HG02938 (cell line): ENCODE measurements around the gene HIRA.

Experiments
- ATAC-seq: cut with Tn5 transposase; IDR thresholded peaks from one replicate; pipeline ENCODE4 v1.9.1; 2021; ENCODE audit warnings: mild to moderate bottlenecking, moderate library complexity; ENCODE audit not compliant: unreplicated experiment

HIRA gene

GRCh38 chr22:19410941-19411689 is 20.4 kb downstream of the HIRA start:
- ATAC-seq, result no peak

- no peak for ATAC-seq
Observed at GRCh38 chr22:19407649-19408606, 23.6 kb downstream of the HIRA start.

GRCh38 chr22:19406846-19407245 is 24.7 kb downstream of the HIRA start:
- no peak for ATAC-seq

GRCh38 chr22:19406281-19406811 is 25.2 kb downstream of the HIRA start:
- no peak for ATAC-seq

DNA sequence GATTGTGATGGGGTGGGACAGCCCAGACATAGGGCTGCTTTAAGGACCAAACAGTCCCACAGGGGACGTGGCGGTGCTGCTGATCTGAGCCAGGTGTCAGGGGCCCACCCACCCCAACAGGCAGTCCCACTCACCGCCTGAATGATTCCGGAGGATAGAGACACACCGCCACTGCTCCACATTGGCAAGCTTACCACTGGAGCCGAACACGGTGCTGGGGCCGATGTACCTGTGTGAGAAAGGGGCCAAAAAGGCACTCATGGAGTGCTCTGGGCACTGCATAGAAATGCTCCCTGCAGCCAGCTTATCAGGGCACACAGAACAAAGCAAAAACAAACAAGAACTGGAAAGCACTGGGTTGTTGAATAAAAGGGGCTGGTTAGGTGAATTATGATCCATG is 25.9 kb downstream of the HIRA start:
- no peak for ATAC-seq

DNA sequence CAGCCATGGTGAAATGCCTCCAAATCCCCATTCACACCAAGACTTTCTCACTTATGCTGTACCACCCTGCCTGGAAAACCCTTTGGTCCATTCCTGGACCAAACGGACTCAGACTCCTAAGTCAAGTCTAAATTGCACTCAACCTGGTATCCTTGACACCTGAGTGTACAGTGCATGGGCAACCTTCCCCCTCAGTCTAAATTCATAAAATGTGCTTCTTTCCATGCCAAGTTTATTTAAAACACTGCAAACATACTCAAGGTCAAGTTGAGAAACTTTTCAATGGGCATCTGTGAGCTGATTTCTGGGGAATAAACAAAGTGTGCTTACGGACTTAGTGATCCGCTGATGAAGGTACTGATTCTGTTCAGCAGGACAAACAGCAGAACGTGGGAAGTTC is 26.4 kb downstream of the HIRA start:
- no peak for ATAC-seq

- no peak for ATAC-seq
Observed at GRCh38 chr22:19404676-19405075, 26.9 kb downstream of the HIRA start.

- no peak for ATAC-seq
Observed at GRCh38 chr22:19402642-19403191, 28.8 kb downstream of the HIRA start.

GRCh38 chr22:19401483-19401882 is 30.1 kb downstream of the HIRA start:
- ATAC-seq, result no peak

GRCh38 chr22:19400881-19401280 is 30.7 kb downstream of the HIRA start:
- ATAC-seq, result no peak

DNA sequence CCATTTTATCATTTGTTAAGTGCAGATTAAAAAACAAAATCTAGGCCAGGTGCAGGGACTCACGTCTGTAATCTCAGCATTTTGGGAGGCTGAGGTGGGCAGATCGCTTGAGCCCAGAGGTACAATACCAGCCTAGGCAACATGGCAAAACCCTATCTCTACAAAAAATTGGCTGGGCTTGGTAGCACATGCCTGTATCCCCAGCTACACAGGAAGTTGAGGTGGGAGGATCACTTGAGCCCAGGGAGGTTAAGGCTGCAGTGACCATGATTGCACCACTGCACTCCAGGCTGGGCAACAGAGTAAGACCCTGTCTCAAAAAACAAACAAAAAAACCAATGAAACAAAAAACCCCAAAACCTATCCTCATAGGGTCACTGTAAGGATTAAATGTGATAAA is 32.9 kb downstream of the HIRA start:
- no peak for ATAC-seq

DNA sequence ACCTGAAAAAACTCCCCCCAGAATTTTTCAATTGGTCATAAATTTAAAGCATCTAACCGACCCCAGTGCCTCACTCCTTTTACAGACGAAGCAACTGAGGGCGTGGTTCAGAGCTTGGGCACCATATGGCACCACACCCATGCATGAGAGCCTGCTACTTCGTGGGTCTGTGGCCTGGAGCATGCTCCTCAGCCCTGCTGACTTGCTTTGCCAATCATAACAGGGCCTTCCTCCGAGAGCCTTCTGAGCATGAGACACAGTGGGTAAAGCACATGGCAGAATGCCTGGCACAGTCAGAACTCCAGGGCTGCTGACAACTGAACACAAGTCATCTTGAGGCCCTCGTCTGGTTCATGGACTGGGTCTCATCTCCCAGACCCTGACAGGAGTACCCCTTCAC is 33.3 kb downstream of the HIRA start:
- no peak for ATAC-seq

GRCh38 chr22:19397734-19398104 is 33.8 kb downstream of the HIRA start:
- ATAC-seq, result no peak

DNA sequence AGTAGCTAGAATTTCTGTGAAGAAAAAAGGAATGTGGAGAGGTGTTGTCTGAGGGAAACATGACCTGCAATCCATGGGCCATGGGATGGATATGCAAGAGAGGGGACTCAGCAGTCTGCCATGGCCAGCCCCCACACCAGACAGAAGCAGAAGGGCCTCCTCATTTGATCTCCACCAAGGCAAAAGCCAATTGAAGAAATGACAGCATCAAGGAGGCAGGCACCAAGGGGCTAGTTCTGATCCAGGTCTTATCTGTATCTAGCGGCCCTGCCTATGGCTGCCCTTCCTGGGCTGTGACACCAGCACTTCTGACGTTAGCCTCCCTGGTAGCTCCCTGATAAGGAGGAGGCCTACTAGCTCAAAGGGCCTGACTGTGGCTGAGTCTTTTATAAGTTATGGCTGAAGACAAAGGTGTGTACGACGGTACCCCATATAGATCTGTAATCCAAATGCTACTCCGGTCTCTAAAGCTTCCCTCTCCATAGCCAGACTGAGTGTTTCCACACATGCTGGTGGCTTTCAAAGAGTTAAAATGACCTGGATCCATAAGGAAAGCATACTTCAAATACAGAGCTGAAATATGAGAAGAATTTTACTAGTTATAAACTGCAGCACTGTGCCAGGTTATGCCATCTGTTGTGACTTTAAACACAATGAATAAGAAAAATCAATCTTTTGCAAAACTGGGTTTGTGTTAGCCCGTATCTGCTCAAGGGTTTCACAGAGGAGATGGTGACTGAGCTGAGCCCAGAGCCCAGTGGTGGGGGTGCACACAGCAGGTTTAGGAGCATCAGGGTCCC is 34.4 kb downstream of the HIRA start:
- ATAC-seq, result no peak

DNA sequence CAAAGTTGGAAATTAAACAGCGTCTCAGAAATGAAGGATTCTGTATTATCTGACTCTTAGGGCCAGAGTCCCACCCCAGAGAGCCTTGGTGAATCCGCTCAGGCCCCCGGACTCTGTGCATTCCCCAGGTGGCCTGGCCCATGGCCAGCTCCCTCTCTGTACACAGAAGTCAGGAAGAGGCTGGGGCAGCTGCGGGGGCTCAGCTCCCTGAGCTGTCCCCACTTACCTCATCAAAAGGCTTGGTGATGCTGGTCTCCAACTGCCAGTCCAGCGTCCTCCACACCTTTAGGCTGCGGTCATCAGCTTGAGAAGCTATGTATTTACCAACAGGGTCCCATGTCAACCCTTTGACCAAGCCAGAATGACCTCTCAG is 35.0 kb downstream of the HIRA start:
- ATAC-seq, result no peak

DNA sequence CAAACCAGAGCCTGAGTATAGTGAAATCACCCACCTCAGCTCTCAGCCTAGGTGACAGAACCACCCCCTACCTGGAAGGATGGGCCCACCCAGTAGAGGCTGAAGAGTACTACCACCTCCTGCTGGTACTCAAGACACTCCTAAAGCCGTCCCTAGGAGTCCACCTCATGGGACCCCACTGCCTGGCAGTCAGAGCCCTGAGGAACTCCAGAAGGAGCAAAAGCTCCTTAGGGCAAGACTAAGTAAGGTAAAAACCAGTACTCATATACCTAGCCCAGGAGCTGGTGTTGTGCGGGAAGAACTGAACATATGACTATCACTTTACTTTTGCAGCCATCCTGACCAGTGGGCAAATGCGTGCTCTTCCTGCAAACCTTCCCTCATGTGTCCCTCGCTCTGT is 36.3 kb downstream of the HIRA start:
- no peak for ATAC-seq

- no peak for ATAC-seq
Observed at GRCh38 chr22:19394274-19395050, 37.1 kb downstream of the HIRA start.

GRCh38 chr22:19393704-19394103 is 37.8 kb downstream of the HIRA start:
- ATAC-seq, result no peak

GRCh38 chr22:19387575-19387974 is 44.0 kb downstream of the HIRA start:
- ATAC-seq, result no peak

DNA sequence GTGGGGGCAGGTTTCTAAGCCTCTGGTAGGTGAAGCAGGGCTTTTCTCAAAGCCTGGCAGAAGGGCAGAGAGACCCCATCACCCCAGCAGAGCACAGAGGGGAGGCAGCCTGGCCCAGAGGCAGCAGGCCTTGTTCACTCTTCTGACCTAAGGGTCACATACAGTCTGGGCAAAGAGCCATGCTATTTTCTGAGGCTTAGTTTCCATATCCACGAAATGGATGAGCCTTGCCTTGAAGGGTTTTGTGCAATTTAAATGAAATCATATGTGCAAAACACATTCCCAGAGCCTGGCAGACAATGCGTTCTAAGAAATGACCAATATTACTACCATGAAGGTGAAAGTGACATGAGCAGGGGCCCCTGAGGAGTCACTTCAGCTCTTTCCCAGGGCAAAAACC is 44.5 kb downstream of the HIRA start:
- no peak for ATAC-seq
